Activated T-helper 1 cell treated with anti-CD3 and anti-CD28 coated beads, Interleukin-2, amount 50 U/mL, for 16 hours (primary cell): ENCODE measurements around the gene SPATA13.

ENCODE experiments used
- DNase-seq, 2 donors: peaks; one replicate each; pipeline ENCODE4 v3.0.0-alpha.2; 2020; ENCODE audit warnings: low read depth in 1 of 2, low spot score in 1 of 2

The SPATA13 gene

DNA sequence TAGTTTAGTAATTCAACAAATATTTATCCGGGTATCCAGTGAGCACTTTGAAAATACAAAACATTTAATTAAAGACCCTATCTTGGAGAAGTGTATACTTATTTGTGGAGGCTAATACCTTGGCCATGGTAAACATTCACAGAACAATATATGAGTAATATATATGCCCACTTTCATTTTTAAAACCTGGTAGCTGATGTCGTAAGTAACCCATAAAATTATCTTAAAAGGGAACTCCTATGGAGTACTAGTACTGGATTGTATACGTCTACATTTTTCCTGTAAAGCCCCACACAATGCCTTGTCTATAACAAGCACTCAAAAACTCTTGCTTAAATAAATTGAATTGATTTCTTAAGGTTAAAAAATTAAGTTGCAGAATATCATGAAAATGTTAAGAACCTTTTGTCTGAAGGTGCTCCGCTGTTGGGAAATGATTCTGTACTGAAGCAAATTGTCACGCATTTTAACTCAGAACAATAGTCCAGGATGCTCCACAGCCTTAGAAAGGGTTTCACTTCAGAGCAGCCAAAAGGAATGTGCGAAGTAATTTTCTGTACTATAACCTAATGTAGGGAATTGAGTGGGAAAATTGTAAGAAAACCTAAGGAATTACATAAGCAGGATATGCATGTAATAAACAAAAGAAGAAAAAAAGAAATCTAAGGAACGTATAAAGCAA is 90.0 kb downstream of the SPATA13 start:
- no peak for DNase-seq

GRCh38 chr13:24251525-24251924 is 91.0 kb downstream of the SPATA13 start:
- peak; percentile 65 to 77 for DNase-seq

DNA sequence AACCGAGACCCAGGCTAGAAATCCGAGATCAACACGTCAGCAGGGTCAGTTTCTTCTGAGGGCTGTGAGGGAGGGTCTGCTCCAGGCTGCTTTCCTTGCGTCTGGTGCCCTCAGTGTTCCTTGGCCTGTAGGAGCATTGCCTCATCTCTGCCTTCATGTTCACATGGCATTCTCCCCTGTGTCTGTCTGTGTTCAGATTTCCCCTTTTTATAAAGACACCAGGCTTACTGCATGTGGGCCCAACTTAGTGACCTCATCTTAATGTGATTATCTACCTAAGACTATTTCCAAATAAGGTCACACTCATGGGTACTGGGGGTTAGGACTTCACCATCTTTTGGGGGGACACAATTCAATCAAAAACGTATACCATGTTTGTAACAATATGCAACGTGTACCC is 91.6 kb downstream of the SPATA13 start:
- DNase-seq = no peak

DNA sequence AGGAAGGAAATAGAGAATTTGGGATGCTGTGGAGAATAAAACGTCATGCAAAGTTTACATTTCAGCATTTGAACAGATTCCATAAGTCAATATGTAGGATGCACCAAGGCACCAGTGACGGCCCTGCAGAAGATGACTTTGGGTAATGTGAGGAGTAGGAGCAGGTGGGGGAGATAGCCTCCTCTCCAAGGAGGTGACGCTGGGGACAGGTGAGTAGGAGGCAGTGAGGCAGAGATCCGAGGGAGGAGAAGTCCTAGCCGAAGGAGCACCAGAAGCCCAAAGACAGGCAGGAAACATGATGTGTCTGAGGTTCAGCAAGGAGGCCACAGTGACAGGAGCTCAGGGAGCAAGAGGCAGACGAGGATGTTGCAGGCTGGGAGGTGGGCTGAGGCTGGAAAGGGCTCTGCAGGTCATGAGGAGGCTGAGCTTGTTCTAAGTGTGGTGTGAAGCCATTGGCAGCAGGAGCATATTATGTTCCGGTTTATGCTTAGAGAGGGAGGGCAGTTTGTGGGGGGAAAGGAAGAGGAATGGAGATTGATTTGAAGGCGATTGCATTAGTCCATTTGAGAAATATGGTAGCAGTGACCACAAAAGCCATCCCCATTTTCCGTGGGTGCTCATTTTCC is 93.1 kb downstream of the SPATA13 start:
- DNase-seq = no peak

DNA sequence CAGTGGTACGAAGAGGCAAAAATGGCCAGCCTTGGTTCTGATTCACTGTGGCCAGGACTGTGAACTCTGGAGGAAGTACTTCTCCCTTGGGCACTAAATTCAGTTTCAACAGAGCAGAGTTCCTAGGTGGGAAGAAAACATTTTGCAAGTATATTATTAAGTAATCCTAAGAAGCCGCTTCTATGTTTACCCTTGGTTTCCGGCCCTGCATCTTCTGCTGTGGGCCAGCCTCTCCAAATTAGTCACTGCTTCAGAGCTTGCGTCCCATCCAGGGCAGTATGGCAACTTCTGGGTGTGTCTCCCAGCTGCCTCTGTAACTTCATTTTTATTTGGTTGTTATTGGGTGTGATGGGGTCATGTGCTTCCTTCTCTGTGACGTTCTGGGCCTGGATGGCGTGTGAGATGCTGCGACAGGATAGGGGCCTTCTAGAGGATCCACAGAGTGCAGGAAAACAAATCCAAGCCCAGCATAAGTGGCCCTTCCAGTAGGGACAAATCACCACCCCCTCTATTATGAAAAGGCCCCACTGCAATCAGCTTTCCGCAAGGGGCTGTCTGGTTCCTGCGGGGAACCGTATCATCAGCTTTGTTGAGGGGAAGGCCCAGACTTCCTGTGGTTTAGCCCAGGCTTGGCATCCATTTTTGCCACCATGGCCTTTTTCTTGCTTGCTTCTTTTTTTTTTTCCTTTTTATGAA is 93.8 kb downstream of the SPATA13 start:
- DNase-seq = peak; percentile 36 to 37

DNA sequence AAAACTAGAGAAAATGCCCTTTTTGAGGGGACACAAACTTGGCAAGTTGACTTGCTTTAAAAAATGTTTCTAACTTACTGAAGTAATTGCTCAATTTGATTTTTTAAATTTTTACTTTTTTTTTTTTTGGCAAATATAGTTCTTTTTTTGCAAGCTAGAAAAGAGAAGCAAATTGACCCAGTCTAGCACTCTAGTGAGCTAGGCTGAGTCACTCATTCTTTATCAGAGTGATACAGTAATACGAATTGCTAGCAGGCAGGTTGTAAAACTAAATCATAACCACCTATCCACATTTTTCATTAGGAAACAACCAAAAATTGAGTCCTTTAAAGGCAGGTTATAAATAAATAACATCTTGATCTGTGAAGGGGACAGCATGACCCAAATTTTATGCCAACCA is 97.0 kb downstream of the SPATA13 start:
- no peak for DNase-seq

DNA sequence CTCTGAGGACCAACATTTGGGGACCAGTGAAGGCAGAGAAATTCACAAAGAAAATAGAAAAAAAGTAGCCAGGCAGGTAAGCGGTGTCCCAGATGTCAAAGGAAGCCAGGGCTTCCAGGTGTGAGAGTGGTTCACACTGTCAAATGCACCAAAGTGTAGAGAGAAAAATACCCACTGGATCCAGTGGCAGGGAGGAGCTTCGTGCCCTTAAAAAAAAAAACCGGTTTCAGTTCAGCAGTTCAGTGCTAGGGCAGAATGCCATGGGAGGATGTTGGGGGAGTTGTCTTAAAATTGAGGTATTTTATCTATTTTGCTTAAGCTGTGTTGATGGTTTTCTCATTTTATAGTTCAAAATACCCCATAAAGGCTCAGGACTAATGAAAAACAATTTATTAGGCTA is 101.0 kb downstream of the SPATA13 start:
- DNase-seq = no peak

DNA sequence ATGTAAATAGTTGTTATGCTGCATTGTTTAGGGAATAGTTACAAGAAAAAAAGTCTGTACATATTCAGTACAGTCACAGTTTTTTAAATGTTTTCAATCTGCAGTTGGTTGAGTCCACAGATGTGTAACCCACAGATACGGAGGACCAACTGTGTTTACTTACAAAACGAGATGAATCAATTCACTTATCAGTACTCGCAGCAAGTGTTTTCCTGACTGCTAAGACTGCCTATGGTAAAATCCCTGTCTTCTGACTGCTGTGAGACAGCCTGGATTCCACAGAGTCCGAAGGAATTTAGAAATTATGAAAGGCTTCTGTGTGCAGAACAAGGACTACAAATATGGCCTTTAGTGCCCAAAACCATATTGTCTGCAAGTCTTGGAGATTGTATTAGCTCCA is 103.1 kb downstream of the SPATA13 start:
- DNase-seq = no peak

GRCh38 chr13:24264976-24265375 is 104.5 kb downstream of the SPATA13 start:
- peak; percentile 61 to 64 for DNase-seq

- DNase-seq = no peak
Observed at GRCh38 chr13:24265453-24265852, 104.9 kb downstream of the SPATA13 start.

GRCh38 chr13:24267274-24267673 is 106.8 kb downstream of the SPATA13 start:
- no peak for DNase-seq

GRCh38 chr13:24267801-24268200 is 107.3 kb downstream of the SPATA13 start:
- DNase-seq = no peak

GRCh38 chr13:24269821-24270220 is 109.3 kb downstream of the SPATA13 start:
- no peak for DNase-seq

DNA sequence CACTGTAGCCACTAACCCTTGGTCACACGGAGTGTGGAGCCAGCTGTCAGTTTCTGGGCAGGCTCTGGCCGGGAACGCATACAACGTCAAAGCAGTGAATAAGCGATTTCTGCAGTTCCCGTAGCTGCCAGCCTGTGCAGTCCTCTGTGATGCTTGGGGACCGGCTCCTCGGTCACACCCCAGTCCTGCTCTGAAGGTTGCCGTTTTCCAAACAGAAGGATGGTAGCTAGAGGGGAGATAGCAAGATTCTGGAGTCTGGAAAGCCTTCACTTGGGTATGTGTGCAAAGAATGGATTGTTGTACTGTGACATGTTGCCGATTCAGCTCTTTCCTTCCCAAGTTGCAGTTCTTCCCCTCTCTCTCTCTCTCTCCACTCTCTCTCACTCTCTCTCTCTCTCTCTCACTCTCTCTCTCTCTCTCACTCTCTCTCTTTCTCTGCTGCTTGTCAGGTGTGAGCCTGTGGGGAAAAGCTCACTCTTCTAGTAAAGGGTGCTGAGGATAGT is 110.2 kb downstream of the SPATA13 start:
- peak; percentile 28 to 43 for DNase-seq

GRCh38 chr13:24271231-24271600 is 110.7 kb downstream of the SPATA13 start:
- no peak for DNase-seq

DNA sequence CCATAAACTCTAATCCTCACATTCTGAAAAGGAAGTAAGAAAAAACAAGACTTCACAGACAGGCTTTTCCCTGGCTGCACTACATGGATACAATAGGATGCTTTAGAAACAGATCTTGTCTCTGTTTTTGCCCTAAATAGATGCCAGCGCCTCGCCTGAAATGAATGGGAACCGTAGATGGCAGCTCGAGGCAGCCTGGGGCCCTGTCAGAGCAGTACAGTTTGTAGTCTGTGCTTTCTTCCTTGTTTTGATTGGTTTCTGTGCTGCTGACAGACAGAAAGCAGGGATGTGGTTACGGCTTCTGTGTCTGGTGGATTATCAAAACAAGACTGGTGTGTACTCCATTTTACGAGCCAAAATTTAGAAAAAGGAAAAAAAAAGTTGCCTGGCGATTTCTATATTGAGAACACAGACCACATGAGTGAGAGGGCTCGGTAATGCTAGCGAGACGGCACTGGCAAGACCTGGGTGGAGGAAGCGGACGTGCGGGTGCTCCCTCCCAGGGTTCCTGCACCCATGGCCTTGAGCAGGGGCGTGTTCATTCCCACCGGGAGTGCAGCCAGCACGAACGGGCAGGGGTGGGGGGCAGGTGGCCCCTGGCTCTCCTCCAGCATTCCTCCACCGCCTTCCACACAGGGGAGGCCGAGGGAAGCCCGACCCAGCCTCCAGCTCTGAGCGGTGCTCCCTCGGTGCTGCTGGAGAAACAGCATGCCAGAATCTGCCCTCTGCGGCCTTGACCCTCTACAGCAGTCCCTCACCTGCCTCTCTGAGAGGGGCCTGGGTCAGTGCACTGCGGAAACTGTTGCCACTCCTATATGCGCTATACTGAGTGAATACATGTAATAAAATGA is 111.3 kb downstream of the SPATA13 start:
- peak; percentile 29 to 37 for DNase-seq

DNA sequence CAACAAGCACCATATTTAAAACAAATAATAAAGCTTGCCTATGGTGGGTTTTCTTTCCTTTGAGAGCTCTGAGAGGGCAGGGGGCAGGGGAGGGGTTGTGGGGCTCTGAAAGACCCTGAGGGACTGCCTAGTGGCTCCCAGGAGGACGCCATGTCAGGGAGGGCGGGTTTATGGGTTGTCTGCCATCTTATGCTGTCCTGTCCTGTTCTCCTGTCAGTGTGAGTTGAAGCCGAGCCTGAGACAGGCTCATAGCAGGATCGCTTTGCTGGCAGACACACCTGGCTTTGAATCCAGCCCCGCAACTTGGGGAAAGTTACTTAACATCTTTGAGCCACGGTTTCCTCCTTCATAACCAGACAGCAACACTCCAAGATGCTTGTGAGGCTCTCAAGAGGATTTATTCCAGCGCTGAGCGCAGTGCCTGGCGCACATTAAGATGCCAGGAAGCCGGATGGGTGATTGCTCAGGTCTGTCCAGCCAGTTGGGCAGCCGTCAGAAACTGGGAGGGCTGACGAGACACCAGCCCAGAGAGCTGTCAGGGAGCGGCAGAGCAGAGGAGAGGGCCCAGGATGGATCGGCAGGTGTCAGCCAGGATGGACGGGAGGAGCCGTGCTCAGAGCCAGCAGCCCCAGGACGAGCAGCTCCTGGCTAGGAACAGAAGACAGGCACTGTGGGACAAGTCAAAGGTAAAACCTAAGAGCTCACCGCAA is 112.1 kb downstream of the SPATA13 start:
- DNase-seq = no peak

GRCh38 chr13:24273926-24274325 is 113.4 kb downstream of the SPATA13 start:
- no peak for DNase-seq

- peak in 1 of 2 donors; percentile 47 for DNase-seq
Observed at GRCh38 chr13:24274452-24275021, 114.0 kb downstream of the SPATA13 start.

DNA sequence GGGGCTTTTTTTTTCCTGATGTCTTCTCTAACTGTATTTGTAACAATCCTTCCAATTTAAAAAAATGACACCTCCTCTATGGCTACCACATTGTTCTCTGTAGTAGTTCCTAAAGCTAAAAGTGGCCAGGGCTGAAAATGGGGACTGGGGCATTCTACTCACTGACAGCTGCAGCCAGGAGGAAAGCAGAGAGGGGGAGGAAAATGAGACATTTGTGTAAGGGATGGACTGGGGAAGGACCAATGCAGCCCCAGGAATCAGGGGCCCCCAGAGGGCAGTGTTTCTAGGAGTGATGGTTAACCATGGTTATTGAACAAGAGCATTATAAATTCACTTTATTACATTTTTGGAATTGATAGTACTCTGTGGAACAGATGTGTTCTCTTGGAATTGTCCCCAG is 114.5 kb downstream of the SPATA13 start:
- DNase-seq = no peak
